Urinary bladder (tissue), 4 donors: ENCODE results near the gene TBXT. TPM values are rescaled to one million over a fixed set of nuclear protein-coding genes. Genes with fewer than 3 reads are reported as not detected.

Source experiments
- DNase-seq: peaks from one replicate; pipeline ENCODE4 v3.0.0-alpha.2; 2015; ENCODE audit errors: extremely low spot score
- H3K27ac ChIP-seq: one replicate; pipeline ENCODE4 v1.5.1; 2013; ENCODE audit warnings: low read depth, mild to moderate bottlenecking, moderate library complexity
- H3K36me3 ChIP-seq: one replicate; pipeline ENCODE4 v1.6.1; 2013; ENCODE audit warnings: mild to moderate bottlenecking, moderate library complexity; ENCODE audit not compliant: insufficient read depth
- H3K4me1 ChIP-seq: one replicate; pipeline ENCODE4 v1.6.1; 2013; ENCODE audit warnings: mild to moderate bottlenecking, moderate library complexity; ENCODE audit not compliant: insufficient read depth
- H3K4me3 ChIP-seq: one replicate; pipeline ENCODE4 v1.5.1; 2013; ENCODE audit warnings: low read depth, low read length
- whole genome bisulfite sequencing: extraction: QIAGEN DNeasy Blood & Tissue Kit; methylation state at CpG from one replicate; pipeline ENCODE4 v1.1.7; 2013; 5-methylcytosine and 5-hydroxymethylcytosine counted together
- polyA plus RNA-seq: library from polyadenylated mRNA; stranded (reverse); fragments of 200-250 nt; gene quantifications from one replicate; pipeline ENCODE4 v1.2.3, GENCODE V29; 2013
- total RNA-seq: library from RNA; depleted of rRNA; stranded (reverse); fragments of >200 nt; gene quantifications from one replicate; pipeline ENCODE4 v1.2.3, GENCODE V29; 2014
- donor health status: healthy with polysubstance abuse.
- donor health status: healthy.

Gene TBXT, protein sequence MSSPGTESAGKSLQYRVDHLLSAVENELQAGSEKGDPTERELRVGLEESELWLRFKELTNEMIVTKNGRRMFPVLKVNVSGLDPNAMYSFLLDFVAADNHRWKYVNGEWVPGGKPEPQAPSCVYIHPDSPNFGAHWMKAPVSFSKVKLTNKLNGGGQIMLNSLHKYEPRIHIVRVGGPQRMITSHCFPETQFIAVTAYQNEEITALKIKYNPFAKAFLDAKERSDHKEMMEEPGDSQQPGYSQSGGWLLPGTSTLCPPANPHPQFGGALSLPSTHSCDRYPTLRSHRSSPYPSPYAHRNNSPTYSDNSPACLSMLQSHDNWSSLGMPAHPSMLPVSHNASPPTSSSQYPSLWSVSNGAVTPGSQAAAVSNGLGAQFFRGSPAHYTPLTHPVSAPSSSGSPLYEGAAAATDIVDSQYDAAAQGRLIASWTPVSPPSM
- total RNA-seq = not detected
- polyA plus RNA-seq = not detected

DNA sequence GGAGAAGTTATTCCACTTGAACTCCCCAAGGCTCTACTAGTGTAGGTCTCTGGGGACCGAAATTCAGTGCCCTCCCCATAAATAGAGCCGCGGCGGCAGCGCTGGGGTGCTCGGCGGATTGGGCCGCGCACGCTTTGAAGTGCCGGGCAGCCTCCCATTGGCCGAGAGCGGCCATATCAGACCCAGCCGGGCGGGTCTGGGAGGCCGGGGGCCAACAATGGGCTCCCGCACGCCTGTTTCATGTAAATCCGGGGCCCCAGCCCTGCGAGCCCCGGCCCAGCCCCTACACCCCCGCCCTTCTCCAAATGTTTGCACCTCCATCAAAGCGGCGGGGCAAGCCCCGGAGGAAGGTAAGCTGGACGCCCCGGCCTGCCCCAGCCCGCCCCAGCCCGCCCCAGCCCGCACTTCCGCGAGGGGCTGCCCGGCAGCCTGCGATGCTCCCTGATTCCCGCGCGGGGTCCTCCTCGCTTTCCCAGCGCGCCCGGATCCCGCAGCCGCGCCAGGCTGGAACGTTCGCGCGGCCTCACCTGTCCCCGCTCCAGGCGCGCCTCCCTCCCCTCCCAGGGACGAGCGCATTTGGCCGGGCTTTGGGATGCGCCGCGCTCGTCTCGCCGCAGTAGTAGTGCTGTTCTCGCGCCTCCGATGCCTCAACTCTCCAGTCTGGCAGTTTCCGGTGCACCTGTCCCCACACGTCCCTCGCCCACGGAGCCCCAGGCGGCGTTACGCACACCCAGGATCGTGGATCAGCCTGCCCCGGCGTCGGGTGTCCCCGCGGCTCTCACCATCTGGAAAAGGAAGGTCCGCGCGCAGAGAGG is at the start of gene TBXT:
Gene TBXT, minus strand, starts transcription at position 51 of the 815 bp plus-strand sequence. CDS start 260 bp downstream, outside the sequence.
- Histone ChIP-seq H3K36me3 (no peaks in the 10 kb centered on the region), H3K4me3 (peak within 1 kb of the TSS; percentile 24), H3K27ac (no peak within 1 kb of the TSS), H3K4me1 (peaks cover 2% of the 10 kb centered on the region)
- under 1% methylated on average over 79 of the region's 79 CpGs for WGBS
- no peak for DNase-seq

DNA sequence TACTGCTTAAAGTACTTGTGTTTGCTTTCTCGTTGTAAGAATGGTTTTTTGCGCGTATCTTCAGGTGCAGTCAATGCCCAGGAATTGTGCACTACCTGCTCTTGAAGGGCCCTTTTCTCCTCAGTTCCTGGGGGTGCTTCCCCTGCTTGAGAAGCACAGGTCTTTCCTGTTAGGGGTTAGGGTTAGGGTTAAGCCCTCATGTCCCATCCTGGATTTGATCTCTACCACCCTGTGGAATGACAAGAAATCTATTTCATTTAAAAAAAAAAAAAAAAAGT is 39.6 kb upstream of the TBXT start:
- Histone ChIP-seq H3K4me1 (no peaks in the 10 kb centered on the region), H3K4me3 (no peak overlapping the region), H3K36me3 (no peaks in the 10 kb centered on the region), H3K27ac (no peak overlapping the region)
- WGBS = 53% methylated on average over 3 of the region's 3 CpGs
- no peak for DNase-seq

DNA sequence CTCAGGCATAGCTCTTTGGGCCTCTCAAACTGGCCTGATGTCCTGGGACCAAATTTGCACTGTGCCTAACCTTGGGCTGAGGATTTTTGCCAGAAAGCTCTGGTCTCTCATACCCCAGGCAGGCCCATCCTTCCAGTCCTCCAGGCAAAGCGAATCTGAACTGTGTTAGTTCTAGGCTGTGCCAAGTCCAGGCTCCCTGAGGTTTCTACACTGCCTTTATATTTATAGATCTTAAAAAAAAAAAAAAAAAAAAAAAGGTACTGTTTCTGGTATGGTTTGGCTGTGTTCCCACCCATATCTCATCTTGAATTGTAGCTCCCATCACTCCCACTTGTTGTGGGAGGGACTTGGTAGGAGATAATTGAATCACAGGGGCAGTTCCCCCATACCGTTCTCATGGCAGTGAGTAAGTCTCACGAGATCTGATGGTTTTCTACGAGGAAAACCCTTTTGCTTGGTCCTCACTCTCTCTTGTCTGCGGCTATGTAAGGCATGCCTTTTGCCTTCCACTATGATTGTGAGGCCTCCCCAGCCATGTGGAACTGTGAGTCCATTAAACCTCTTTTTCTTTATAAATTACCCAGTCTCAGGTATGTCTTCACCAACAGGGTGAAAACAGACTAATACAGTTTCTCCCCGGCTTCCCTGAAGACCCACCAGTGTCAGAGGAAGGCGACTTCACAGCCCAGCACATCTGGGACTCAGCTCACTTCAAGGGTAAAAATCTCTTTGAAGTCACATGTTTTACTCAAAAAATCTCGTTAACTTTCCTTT is 39.0 kb upstream of the TBXT start:
- H3K4me1 ChIP-seq = no peaks in the 10 kb centered on the region
- H3K4me3 ChIP-seq = no peak overlapping the region
- no peak for DNase-seq
- WGBS = 40% methylated on average over 8 of the region's 8 CpGs
- H3K27ac ChIP-seq = no peak overlapping the region
- no peaks in the 10 kb centered on the region for H3K36me3 ChIP-seq

DNA sequence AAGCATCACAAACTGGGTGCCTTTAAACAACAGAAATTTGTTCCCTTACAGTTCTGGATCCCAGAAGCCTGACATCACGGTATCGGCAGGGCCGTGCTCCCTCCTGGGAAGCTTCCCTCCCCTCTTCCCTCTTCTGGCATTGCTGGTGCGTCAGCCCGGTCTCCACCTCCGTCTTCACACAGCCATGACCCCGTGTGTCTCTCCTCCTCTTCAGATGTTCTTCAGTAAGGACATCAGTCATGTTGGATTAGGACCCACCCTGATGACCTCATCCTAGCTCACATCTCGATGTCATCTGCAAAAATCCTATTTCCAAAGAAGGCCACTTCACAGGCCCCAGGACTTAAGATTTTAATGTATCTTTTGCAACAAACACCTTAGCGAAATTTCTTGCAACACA is 38.4 kb upstream of the TBXT start:
- H3K4me3 ChIP-seq = no peak overlapping the region
- no peak overlapping the region for H3K27ac ChIP-seq
- H3K4me1 ChIP-seq = no peaks in the 10 kb centered on the region
- 85% methylated on average over 9 of the region's 9 CpGs for WGBS
- no peaks in the 10 kb centered on the region for H3K36me3 ChIP-seq
- no peak for DNase-seq

DNA sequence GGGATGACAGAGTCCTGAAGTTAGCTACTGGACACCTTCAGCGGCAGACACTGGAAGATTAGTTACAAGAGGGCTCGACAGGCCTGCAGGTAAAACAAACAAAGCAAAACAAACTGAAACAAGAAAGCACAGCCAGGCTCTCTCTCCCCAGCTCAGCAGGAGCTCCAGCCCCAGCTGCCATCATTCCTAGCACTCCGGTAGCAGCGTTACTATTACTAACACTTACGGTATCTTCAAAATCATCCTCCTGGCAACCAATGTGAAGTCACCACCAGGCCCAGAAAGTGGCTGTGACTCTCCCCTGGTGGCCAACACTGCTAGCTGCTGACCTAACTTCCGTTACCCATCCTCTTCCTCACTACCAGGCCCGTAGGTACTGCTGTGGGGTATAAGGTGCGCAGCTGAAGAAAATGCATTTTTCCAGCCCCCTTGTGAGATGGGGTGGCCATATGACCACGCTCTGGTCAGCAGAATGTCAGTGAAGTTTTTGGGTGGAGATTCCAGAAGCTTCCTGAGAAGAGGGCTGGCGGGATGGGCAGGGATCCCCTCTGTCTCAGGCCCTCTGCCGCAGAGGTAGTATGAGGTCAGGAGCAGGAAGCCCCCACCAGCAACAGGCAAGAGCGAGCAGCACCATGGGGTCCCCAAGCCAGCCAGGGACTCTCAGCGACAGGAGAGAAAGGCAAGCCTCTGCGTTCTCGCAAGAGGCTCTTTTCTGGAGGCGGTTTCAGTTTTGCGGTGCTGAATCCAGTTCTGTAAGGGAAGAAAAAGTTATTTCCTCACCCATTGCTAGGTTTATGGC is 37.4 kb upstream of the TBXT start:
- H3K36me3 ChIP-seq = no peaks in the 10 kb centered on the region
- H3K4me1 ChIP-seq = no peaks in the 10 kb centered on the region
- H3K4me3 ChIP-seq = no peak overlapping the region
- 81% methylated on average over 17 of the region's 17 CpGs for WGBS
- no peak overlapping the region for H3K27ac ChIP-seq
- no peak for DNase-seq

DNA sequence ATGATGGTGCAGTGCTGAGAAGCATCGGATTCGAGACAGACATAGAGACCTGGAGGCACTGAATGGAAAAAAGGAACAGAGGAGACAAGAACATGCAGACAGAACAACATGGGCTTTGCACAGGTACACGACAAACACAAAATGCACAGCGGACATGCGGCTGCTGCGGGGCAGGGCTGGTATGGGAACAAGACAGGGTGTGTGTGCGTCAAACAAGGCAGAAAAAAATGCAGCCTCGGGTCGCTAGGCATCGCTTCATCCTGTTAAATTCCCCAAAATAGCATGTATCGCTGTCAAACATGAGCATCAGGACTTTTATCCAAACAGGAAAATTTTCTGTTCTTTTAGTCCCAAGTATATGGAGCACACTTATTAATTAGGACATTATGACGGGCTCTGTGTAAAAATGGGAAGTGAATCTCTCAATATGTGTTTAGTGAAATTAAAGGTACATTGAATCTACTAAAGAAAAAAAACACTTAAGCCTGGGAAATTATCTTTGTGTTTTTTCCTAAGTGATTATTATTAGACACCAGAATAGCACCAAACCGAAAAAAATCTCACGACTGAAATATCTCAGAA is 36.1 kb upstream of the TBXT start:
- 89% methylated on average over 14 of the region's 14 CpGs for WGBS
- DNase-seq = no peak
- no peaks in the 10 kb centered on the region for H3K4me1 ChIP-seq
- H3K4me3 ChIP-seq = no peak overlapping the region
- no peaks in the 10 kb centered on the region for H3K36me3 ChIP-seq
- no peak overlapping the region for H3K27ac ChIP-seq

DNA sequence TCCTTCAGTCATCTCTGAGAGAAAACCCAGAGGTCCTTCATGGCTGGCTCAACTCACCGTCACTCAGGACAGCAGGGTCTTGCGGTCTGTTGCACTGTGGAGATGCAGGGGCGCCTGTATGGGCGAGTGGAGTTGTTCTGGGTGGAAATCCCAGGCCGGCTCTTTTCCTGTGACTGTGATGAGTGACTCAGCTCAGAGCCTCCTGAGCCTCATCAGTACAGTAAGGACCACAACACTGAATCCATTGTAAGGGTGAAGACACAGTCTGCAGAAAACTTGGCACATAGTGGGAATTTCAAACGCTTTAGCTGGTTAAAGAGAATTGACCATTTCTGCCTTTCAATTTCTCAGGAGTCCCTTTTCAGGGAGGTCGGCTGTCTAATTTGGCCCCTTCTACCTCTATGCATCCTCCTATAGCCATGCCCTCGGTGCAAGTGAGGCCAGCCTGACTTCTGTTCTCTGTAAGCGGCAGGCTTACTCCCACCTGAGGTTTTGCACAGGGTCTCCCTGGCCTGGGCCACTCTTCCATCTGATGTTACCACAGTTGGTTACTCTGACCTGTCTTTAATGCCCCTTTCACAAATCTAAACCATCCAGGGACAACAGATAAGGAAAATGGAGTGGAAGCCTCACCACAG is 35.5 kb upstream of the TBXT start:
- WGBS = 90% methylated on average over 9 of the region's 9 CpGs
- no peak for DNase-seq
- no peaks in the 10 kb centered on the region for H3K36me3 ChIP-seq
- no peaks in the 10 kb centered on the region for H3K4me1 ChIP-seq
- H3K4me3 ChIP-seq = no peak overlapping the region
- no peak overlapping the region for H3K27ac ChIP-seq

DNA sequence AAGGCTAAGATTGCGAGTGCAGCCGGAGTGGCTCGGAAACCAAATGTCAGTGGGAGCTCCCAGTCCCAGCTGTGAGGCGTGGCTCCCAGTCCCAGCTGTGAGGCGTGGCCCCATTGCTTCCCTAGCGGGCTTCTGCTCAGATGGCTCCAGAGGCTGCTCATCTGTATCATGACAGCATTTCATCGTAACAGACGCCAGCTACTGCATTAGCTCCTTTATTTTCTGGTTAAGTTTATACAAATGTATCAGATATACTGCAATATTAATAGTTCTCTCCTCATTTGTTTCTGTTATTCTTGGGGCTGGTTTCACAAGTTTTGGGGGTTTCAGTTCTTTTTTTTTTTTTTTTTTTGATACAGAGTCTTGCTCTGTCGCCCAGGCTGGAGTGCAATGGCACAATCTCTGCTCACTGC is 34.7 kb upstream of the TBXT start:
- no peak for DNase-seq
- Histone ChIP-seq H3K36me3 (no peaks in the 10 kb centered on the region), H3K4me3 (no peak overlapping the region), H3K4me1 (no peaks in the 10 kb centered on the region), H3K27ac (no peak overlapping the region)
- whole genome bisulfite sequencing = 57% methylated on average over 9 of the region's 9 CpGs

DNA sequence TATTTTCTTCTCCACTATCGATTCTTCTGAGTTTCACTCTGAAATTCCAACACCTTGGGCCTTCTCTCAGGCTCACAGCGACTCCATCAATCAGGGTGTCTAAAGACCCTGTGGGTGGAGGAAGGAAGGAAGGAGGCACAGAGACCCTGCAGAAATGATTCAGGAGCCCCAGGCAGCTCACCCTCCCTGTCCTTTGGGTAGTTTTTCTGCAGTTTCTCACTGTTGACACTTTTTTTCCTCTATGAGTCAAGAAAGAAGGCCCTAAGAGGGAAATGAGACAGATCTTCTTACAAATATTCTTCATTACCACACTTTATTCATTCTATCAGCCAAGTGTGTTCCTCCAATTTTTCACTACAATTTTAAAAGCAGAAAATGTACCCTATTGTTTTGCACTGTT is 34.2 kb upstream of the TBXT start:
- WGBS = 78% methylated on average over 2 of the region's 2 CpGs
- no peaks in the 10 kb centered on the region for H3K4me1 ChIP-seq
- no peak overlapping the region for H3K4me3 ChIP-seq
- no peak for DNase-seq
- H3K27ac ChIP-seq = no peak overlapping the region
- H3K36me3 ChIP-seq = no peaks in the 10 kb centered on the region

DNA sequence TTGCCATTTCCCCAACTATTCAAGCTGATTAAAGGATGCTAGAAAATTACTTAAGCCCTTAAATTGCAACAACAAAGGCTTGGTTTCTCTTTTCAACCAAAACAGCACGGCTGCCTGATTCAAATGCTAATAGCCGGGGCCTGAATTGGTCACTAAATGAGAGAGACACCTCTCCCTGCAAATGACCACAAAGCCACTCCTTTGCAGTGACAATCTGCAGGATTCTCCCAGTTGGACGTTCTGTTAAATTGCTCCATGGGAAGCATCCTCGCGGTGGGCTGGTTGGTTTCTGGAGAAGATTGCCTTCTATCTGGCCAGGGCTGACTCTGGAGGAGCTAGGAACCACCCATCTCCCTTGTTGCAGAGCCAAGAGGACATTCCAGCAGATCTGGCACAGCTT is 29.7 kb upstream of the TBXT start:
- Histone ChIP-seq H3K27ac (no peak overlapping the region), H3K4me3 (no peak overlapping the region), H3K4me1 (no peaks in the 10 kb centered on the region), H3K36me3 (no peaks in the 10 kb centered on the region)
- 33% methylated on average over 5 of the region's 5 CpGs for WGBS
- no peak for DNase-seq

DNA sequence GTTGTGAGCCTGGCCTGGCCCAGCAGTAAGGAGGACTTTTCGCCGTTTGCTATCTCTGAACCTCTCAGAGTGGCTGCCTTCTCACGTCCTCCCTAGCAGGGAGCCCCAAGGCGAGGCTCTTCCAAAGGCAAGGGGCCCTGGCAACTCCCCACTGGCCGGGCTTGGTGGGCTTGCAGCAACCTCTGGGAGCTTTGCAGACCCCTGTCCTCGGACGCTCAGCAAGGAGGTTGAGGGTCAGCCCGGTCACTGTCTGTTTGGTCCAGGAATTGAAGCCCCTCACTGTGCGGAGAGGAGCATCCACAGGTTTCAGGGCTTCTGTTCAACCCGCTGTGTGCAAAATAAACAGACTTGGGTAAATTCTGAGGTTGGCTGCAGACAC is 28.2 kb upstream of the TBXT start:
- H3K36me3 ChIP-seq = no peaks in the 10 kb centered on the region
- no peaks in the 10 kb centered on the region for H3K4me1 ChIP-seq
- WGBS = 72% methylated on average over 10 of the region's 10 CpGs
- no peak overlapping the region for H3K4me3 ChIP-seq
- DNase-seq = no peak
- H3K27ac ChIP-seq = no peak overlapping the region

DNA sequence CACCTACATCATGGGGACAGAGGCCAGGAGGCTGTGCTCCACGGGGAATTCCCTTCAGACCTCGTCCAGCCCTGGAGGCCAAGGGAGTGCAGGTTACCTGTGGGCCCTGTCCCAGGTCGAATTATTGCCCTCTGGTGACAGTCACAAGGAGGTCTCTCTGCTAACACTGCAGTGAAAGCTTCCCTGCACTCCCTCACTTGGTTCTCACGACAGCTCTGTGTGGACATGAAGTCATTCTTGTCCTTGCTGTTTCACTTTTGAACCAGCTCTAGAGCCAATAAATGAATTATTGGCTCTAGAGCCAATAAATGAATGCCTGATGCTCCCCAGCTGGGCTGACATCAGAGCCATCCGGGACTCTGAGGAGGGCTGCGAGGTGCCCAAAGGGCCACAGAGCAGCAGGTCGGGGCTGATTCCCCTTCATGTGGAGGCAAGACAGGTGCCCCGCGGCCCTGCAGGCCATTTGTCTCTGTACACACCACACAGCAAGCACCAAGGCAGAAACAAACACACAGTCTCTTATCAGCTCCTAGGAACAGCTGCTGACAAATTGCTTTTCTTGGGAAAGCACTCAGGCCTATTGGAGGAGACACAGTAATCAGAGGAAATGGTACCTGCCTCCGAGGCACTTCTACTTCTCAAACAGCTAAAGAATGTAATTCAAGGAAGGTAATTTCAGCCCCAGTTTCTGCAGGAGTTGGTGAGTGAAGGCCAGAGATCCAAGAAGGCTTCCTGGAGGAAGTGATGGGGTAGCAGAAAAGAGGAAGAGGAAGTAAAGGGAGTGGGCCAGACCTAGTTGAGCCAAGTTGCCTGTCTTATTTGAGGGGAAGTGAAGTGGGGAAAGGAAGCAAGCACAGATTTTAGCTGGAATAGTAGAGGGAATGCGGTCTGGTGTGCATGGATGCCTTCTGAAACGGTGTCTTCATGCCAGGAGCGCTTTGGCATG is 27.5 kb upstream of the TBXT start:
- no peaks in the 10 kb centered on the region for H3K36me3 ChIP-seq
- WGBS = 35% methylated on average over 13 of the region's 13 CpGs
- H3K4me3 ChIP-seq = no peak overlapping the region
- no peak overlapping the region for H3K27ac ChIP-seq
- H3K4me1 ChIP-seq = no peaks in the 10 kb centered on the region
- DNase-seq = no peak
